ENCODE data around the gene XPR1. TPM values are rescaled to one million over a fixed set of nuclear protein-coding genes. Genes with fewer than 3 reads are reported as not detected.

The XPR1 gene
- total and polyA plus RNA-seq, 10 of the 15 experiments (the other 5 are each of a cell fraction or from before 2014, with no cell fraction given): 1.1 to 33.9 (median 11.3) TPM

- TF ChIP-seq RUNX3 (IDR thresholded peaks at IDR 0.05; ENCODE audit: low read length) (no peak), FOXK2 (IDR thresholded peaks at IDR 0.05) (no peak), SMC3 (IDR thresholded peaks at IDR 0.05; ENCODE audit: borderline replicate concordance, low read length) (no peak), TARDBP (IDR thresholded peaks at IDR 0.05; ENCODE audit: borderline replicate concordance) (no peak), ATF2 (IDR thresholded peaks at IDR 0.05; ENCODE audit: low read length) (no peak), ZBTB4 (CRISPR knock-in tag; IDR thresholded peaks at IDR 0.05) (no peak), SIN3A (IDR thresholded peaks at IDR 0.05; ENCODE audit: low read depth, low read length) (no peak), NR2C1 (IDR thresholded peaks at IDR 0.05) (no peak), CREB1 (IDR thresholded peaks at IDR 0.05; ENCODE audit: low read depth) (no peak), RELA (IDR thresholded peaks at IDR 0.05; ENCODE audit: borderline replicate concordance, partially characterized antibody) (no peak), ZNF274 (IDR thresholded peaks at IDR 0.05; ENCODE audit: insufficient read depth, insufficient read length) (no peak), TCF7 (IDR thresholded peaks at IDR 0.05; ENCODE audit: borderline replicate concordance) (no peak), KLF5 (IDR thresholded peaks at IDR 0.05; ENCODE audit: partially characterized antibody) (no peak), SREBF2 (IDR thresholded peaks at IDR 0.05; ENCODE audit: low read length) (no peak), HDAC2 (IDR thresholded peaks at IDR 0.05) (no peak), CHD2 (IDR thresholded peaks at IDR 0.05; ENCODE audit: borderline replicate concordance, low read depth, low read length) (no peak), MYC (IDR thresholded peaks at IDR 0.05; ENCODE audit: insufficient read depth, insufficient read length, insufficient replicate concordance, low read length, severe bottlenecking) (no peak)
- no peak for DNase-seq (ENCODE audit: low read depth, low spot score)
- Histone ChIP-seq H4K20me1 (ENCODE audit: control insufficient read depth, insufficient read depth) (no peaks in the 10 kb centered on the region), H3K9ac (ENCODE audit: control insufficient read depth, insufficient read depth, low read length) (no peak overlapping the region), H3K9me3 (replicated peaks; ENCODE audit: control insufficient read depth, insufficient read depth, low read length) (no peaks in the 10 kb centered on the region), H3K36me3 (ENCODE audit: control insufficient read depth in 2 of 2, insufficient read depth in 2 of 2, low read length in 1 of 2) (no peaks in the 10 kb centered on the region; a peak in 1 of 4 replicates), H3K4me2 (ENCODE audit: control insufficient read depth, insufficient read depth) (no peak overlapping the region), H3K79me2 (ENCODE audit: control insufficient read depth, insufficient read depth, low read length) (no peaks in the 10 kb centered on the region), H2AFZ (ENCODE audit: control insufficient read depth, low read depth, low read length) (no peak overlapping the region), H3K27me3 (replicated peaks in 1 of 2; ENCODE audit: control insufficient read depth in 2 of 2, insufficient read depth in 2 of 2, low read length in 1 of 2) (no peaks in the 10 kb centered on the region), H3K4me1 (ENCODE audit: control insufficient read depth, insufficient read depth, low read length) (no peaks in the 10 kb centered on the region), H3K27ac (ENCODE audit: control insufficient read depth, insufficient read depth) (no peak overlapping the region), H3K4me3 (no peak overlapping the region)
- ChIA-PET RAD21 (ENCODE audit: unreplicated experiment) (no interaction called here), SMC1A (ENCODE audit: uncharacterized antibody, unreplicated experiment) (interaction anchor here (1.0 to 1.2 kb wide), 2 partner anchors 8 to 218 kb away, joined by 3 read pairs; no protein-coding TSS in a partner anchor), CTCF (interaction anchor here (1.0 kb wide), 1 partner anchor 219 kb away, joined by 3 read pairs; no protein-coding TSS in a partner anchor), POLR2A (no interaction called here)
- in situ Hi-C loops (cut with MboI): loop anchor here (25.0 kb wide), 1 partner anchor 519 kb away; no protein-coding TSS in a partner anchor
- ATAC-seq: no peak
- FAIRE-seq: no peak
- intact Hi-C loops (cut with micrococcal nuclease; ENCODE audit: unreplicated experiment): no loop called here
- BruUV-seq (replicated peaks): no TSS peak
- WGBS (ENCODE audit: insufficient coverage, insufficient replicate concordance, low lambda C conversion rate, missing lambda C conversion rate): 100% methylated on average over 1 of the region's 1 CpG
Observed at GRCh38 chr1:180643693-180644092, 11.9 kb downstream of the XPR1 start.
